GM18499 (cell line): ENCODE data around the gene KANSL1.
"Not testable (repeated sequence)": the region's sequence is repeated elsewhere in the genome, so short reads cannot be mapped to it uniquely, and the experiment has no call there.

Experiments used
- ATAC-seq: cut with Tn5 transposase; IDR thresholded peaks from one replicate; pipeline ENCODE4 v1.9.1; 2021; ENCODE audit warnings: moderate number of reproducible peaks; ENCODE audit not compliant: insufficient read depth, unreplicated experiment

Gene KANSL1

DNA sequence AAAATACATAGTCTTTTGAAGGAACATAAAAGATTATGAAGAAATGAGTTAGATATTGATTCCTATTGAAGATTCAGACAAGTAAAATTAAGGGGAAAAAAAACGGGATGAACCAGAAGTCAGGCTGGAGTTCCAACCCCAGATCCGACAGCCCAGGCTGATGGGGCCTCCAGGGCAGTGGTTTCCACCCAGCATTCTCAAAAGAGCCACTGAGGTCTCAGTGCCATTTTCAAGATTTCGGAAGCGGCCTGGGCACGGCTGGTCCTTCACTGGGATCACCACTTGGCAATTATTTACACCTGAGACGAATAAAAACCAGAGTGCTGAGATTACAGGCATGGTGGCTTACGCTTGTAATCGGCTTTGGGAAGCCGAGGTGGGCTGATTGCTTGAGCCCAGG, 184.6 kb downstream of the KANSL1 start:
- ATAC-seq, result no peak

GRCh38 chr17:46007461-46007965, 185.7 kb downstream of the KANSL1 start:
- no peak for ATAC-seq

GRCh38 chr17:46006082-46006481, 187.1 kb downstream of the KANSL1 start:
- not testable (repeated sequence) for ATAC-seq

DNA sequence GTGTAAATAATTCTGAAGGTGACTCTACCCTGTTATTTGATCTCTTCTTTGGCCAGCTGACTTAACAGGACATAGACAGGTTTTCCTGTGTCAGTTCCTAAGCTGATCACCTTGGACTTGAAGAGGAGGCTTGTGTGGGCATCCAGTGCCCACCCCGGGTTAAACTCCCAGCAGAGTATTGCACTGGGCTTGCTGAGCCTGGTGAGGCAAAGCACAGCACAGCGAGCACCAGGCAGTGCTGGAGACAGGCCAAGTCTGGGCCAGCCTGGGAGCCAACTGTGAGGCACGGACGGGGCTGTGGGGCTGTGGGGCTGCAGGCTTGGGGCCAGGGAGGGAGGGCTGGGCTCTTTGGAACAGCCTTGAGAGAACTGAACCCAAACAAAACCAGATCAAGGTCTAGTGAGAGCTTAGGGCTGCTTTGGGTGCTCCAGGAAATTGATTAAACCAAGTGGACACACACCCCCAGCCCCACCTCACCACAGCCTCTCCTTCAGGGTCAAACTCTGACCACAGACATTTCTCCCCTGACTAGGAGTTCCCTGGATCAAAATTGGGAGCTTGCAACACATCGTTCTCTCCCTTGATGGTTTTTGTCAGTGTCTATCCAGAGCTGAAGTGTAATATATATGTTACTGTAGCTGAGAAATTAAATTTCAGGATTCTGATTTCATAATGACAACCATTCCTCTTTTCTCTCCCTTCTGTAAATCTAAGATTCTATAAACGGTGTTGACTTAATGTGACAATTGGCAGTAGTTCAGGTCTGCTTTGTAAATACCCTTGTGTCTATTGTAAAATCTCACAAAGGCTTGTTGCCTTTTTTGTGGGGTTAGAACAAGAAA, 189.1 kb downstream of the KANSL1 start:
- ATAC-seq, result no peak

DNA sequence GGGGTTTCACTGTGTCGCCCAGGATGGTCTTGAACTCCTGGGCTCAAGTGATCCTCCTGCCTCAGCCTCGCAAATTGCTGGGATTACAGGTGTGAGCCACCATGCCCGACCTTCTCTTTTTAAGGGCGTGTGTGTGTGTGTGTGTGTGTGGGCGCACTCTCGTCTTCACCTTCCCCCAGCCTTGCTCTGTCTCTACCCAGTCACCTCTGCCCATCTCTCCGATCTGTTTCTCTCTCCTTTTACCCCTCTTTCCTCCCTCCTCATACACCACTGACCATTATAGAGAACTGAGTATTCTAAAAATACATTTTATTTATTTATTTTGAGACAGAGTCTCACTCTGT, 190.3 kb downstream of the KANSL1 start:
- no peak for ATAC-seq

DNA sequence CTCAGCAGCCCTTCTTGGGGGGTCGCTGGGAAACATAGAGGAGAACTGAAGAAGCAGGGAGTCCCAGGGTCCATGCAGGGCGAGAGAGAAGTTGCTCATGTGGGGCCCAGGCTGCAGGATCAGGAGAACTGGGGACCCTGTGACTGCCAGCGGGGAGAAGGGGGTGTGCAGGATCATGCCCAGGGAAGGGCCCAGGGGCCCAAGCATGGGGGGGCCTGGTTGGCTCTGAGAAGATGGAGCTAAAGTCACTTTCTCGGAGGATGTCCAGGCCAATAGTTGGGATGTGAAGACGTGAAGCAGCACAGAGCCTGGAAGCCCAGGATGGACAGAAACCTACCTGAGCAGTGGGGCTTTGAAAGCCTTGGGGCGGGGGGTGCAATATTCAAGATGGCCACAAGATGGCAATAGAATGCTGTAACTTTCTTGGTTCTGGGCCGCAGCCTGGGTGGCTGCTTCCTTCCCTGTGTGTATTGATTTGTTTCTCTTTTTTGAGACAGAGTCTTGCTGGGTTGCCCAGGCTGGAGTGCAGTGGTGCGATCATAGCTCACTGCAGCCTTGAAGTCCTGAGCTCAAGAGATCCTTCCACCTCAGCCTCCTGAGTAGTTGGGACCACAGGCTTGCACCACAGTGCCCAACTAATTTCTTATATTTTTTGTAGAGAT, 190.8 kb downstream of the KANSL1 start:
- no peak for ATAC-seq

DNA sequence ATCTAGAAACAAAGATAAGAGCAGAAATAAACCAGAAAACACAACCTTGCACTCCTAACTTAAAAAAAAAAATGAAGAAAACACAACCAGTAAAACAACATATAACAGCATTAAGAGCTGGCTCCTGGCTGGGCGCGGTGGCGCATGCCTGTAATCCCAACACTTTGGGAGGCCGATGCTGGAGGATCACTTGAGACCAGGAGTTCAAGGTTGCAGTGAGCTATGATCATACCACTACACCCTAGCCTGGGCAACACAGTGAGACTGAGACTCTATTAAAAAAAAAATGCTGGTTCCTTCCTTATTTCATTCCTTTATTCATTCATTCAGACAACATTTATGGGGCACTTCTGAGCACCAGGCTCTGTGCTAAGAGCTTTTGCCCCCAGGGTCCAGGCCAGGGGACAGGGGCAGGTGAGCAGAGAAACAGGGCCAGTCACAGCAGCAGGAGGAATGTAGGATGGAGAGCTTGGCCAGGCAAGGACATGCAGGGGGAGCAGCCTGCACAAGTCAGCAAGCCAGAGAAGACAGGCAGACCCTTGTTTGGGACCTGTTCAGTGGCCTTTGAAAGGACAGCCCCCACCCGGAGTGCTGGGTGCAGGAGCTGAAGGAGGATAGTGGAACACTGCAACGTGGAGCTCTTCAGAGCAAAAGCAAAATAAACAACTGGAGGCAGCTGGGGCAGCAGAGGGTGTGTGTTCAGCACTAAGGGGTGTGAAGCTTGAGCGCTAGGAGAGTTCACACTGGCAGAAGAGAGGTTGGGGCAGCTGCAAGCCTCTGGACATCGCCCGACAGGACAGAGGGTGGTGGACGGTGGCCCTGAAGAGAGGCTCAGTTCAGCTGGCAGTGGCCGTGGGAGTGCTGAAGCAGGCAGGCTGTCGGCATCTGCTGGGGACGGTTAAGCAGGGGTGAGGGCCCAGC, 191.6 kb downstream of the KANSL1 start:
- no peak for ATAC-seq

- ATAC-seq, result no peak
Observed at GRCh38 chr17:46000757-46001156, 192.5 kb downstream of the KANSL1 start.

- no peak for ATAC-seq
Observed at GRCh38 chr17:46000292-46000691, 192.9 kb downstream of the KANSL1 start.

- ATAC-seq, result no peak
Observed at GRCh38 chr17:45999900-46000290, 193.3 kb downstream of the KANSL1 start.

GRCh38 chr17:45998987-45999899, 194.0 kb downstream of the KANSL1 start, which contains the start of gene STH:
STH (plus strand) TSS chr17:45999250; CDS start chr17:45999280, 30 bp downstream.
- ATAC-seq, result no peak

GRCh38 chr17:45997624-45998023, 195.6 kb downstream of the KANSL1 start:
- no peak for ATAC-seq

DNA sequence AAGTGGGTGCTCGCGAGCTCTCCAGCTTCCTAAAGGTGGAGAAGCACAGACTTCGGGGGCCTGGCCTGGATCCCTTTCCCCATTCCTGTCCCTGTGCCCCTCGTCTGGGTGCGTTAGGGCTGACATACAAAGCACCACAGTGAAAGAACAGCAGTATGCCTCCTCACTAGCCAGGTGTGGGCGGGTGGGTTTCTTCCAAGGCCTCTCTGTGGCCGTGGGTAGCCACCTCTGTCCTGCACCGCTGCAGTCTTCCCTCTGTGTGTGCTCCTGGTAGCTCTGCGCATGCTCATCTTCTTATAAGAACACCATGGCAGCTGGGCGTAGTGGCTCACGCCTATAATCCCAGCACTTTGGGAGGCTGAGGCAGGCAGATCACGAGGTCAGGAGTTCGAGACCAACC, 196.1 kb downstream of the KANSL1 start:
- ATAC-seq, result no peak

GRCh38 chr17:45996282-45996937, 196.8 kb downstream of the KANSL1 start:
- ATAC-seq, result no peak

DNA sequence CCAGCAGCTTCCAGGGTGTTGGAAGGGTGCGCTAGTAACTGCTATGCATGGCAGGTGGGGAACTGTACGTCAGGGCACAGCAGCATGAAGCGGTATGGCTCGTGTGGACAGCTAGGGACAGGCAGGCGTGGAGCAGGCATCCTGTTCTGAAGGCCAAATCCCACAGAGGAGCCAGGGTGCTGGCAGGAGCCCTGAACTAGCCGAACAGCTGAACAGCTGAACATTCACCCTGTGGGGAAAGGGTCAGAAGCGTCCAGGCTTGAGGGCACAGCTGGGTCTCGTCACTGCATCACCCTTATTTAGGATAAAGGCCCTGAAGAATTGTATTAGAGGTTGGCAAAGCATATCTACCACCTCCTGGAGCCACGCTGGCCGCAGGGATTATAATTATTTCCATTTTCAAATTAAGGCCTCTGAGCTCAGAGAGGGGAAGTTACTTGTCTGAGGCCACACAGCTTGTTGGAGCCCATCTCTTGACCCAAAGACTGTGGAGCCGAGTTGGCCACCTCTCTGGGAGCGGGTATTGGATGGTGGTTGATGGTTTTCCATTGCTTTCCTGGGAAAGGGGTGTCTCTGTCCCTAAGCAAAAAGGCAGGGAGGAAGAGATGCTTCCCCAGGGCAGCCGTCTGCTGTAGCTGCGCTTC, 197.5 kb downstream of the KANSL1 start:
- no peak for ATAC-seq

- ATAC-seq, result no peak
Observed at GRCh38 chr17:45994987-45995386, 198.2 kb downstream of the KANSL1 start.

GRCh38 chr17:45993962-45994627, 199.1 kb downstream of the KANSL1 start:
- ATAC-seq, result no peak

GRCh38 chr17:45992904-45993303, 200.3 kb downstream of the KANSL1 start:
- no peak for ATAC-seq
